HG03066 (cell line): ENCODE data around the gene CEACAM16.

Source experiments
- ATAC-seq: cut with Tn5 transposase; IDR thresholded peaks from one replicate; pipeline ENCODE4 v1.9.1; 2021; ENCODE audit warnings: low read depth; ENCODE audit not compliant: unreplicated experiment

CEACAM16 gene

GRCh38 chr19:44744871-44745332, 46.0 kb downstream of the CEACAM16 start:
- no peak for ATAC-seq

- ATAC-seq = no peak
Observed at GRCh38 chr19:44745341-44745831, 46.4 kb downstream of the CEACAM16 start.

GRCh38 chr19:44745887-44746600, 47.1 kb downstream of the CEACAM16 start:
- ATAC-seq = no peak

- no peak for ATAC-seq
Observed at GRCh38 chr19:44746616-44746945, 47.6 kb downstream of the CEACAM16 start.

- no peak for ATAC-seq
Observed at GRCh38 chr19:44746946-44747738, 48.2 kb downstream of the CEACAM16 start.

- ATAC-seq = no peak
Observed at GRCh38 chr19:44747739-44748425, 48.9 kb downstream of the CEACAM16 start.

- ATAC-seq = no peak
Observed at GRCh38 chr19:44748426-44749254, 49.7 kb downstream of the CEACAM16 start, which contains the start of gene BCL3. TSS of gene BCL3 (plus strand) at chr19:44748708. CDS start at chr19:44748791, 83 bp downstream.

GRCh38 chr19:44749292-44749691, 50.3 kb downstream of the CEACAM16 start:
- no peak for ATAC-seq

- ATAC-seq = no peak
Observed at GRCh38 chr19:44749994-44750393, 51.0 kb downstream of the CEACAM16 start.

GRCh38 chr19:44752123-44752815, 53.3 kb downstream of the CEACAM16 start:
- ATAC-seq = no peak

- ATAC-seq = peak; percentile 59
Observed at GRCh38 chr19:44752816-44753625, 54.1 kb downstream of the CEACAM16 start.

- no peak for ATAC-seq
Observed at GRCh38 chr19:44753626-44753931, 54.6 kb downstream of the CEACAM16 start.

GRCh38 chr19:44753932-44754749, 55.2 kb downstream of the CEACAM16 start:
- no peak for ATAC-seq

GRCh38 chr19:44754750-44755080, 55.8 kb downstream of the CEACAM16 start:
- ATAC-seq = no peak

- ATAC-seq = no peak
Observed at GRCh38 chr19:44755219-44755618, 56.3 kb downstream of the CEACAM16 start.

GRCh38 chr19:44756089-44756562, 57.2 kb downstream of the CEACAM16 start:
- no peak for ATAC-seq

GRCh38 chr19:44757057-44757734, 58.2 kb downstream of the CEACAM16 start:
- no peak for ATAC-seq
